ENCODE data around the gene ZMYND8. TPM values are rescaled to one million over a fixed set of nuclear protein-coding genes. Genes with fewer than 3 reads are reported as not detected.

The ZMYND8 gene
- total RNA-seq, 1 experiment from 2014 or later: 29.0 TPM

DNA sequence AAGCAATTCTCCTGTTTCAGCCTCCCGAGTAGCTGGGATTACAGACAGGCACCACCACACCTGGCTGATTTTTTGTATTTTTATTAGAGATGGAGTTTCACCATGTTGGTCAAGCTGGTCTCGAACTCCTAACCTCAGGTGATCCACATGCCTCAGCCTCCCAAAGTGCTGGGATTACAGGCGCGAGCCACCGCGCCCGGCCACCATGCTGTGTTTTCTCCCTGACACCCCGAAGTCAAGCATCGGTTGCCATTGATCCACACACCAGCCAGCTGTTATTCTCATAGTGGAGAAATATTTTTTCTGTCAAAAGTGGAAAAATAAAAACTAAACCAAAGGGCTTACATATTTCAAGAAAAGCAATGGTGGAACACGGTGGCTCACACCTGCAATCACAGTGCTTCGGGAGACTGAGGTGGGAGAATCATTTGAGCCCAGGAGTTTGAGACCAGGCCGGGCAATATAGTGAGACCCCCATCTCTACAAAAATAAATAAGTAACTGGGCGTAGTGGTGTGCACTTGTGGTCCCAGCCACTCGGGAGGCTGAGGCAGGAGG lies 157.4 kb downstream of the ZMYND8 start:
- intact Hi-C loops (cut with micrococcal nuclease): loop anchor here (5.0 kb wide), 2 partner anchors 73 to 1423 kb away; no protein-coding TSS in a partner anchor
- Histone ChIP-seq H2AFZ (ENCODE audit: low read depth, low read length, poor library complexity, severe bottlenecking) (no peak overlapping the region), H3K9me3 (ENCODE audit: control insufficient read depth in 1 of 2, insufficient read depth in 1 of 2, low read depth in 1 of 2, low read length in 2 of 2) (no peaks in the 10 kb centered on the region), H3K9me2 (ENCODE audit: insufficient read depth) (no peaks in the 10 kb centered on the region), H3K27ac (ENCODE audit: low read depth, low read length) (no peak overlapping the region), H3K4me2 (ENCODE audit: low read length) (no peak overlapping the region), H3K27me3 (ENCODE audit: insufficient read depth, low read length) (no peaks in the 10 kb centered on the region), H3K4me3 (replicated peaks in 1 of 2; ENCODE audit: low read depth in 1 of 2, low read length in 2 of 2) (no peak overlapping the region), H3K4me1 (ENCODE audit: control insufficient read depth in 1 of 2, insufficient read depth in 2 of 2, low read length in 2 of 2) (peaks cover 34 to 70% of the 10 kb centered on the region in 2 experiments), H4K20me1 (ENCODE audit: insufficient read depth) (no peaks in the 10 kb centered on the region), H3K9ac (ENCODE audit: low read length) (no peak overlapping the region), H3K36me3 (ENCODE audit: control insufficient read depth in 1 of 2, insufficient read depth in 2 of 2, low read length in 2 of 2) (no peaks in the 10 kb centered on the region), H3K79me2 (ENCODE audit: insufficient read depth, low read length) (no peaks in the 10 kb centered on the region)
- TF ChIP-seq ATF3 (IDR thresholded peaks at IDR 0.05) (no peak), CEBPB (IDR thresholded peaks at IDR 0.05; ENCODE audit: low read depth) (no peak), EGR1 (IDR thresholded peaks at IDR 0.05; ENCODE audit: low read depth) (no peak), ELF1 (IDR thresholded peaks at IDR 0.05; ENCODE audit: borderline replicate concordance, low read depth) (no peak), EZH2phosphoT487 (IDR thresholded peaks at IDR 0.05; ENCODE audit: borderline replicate concordance) (no peak), SIN3A (IDR thresholded peaks at IDR 0.05; ENCODE audit: low read depth) (no peak), JUND (IDR thresholded peaks at IDR 0.05) (no peak), EZH2 (IDR thresholded peaks at IDR 0.05) (no peak), TCF7L2 (IDR thresholded peaks at IDR 0.05; ENCODE audit: borderline replicate concordance, extremely low read depth, insufficient read depth, insufficient read length) (no peak), CBX3 (IDR thresholded peaks at IDR 0.05; ENCODE audit: low read depth) (no peak), YY1 (IDR thresholded peaks at IDR 0.05; ENCODE audit: extremely low read depth, insufficient replicate concordance, low read depth, low read length) (no peak), ZNF274 (IDR thresholded peaks at IDR 0.05; ENCODE audit: low read depth, low read length) (no peak), POLR2AphosphoS5 (IDR thresholded peaks at IDR 0.05; ENCODE audit: low read depth, low read length) (no peak), SRF (IDR thresholded peaks at IDR 0.05; ENCODE audit: low read depth) (no peak)
- TF ChIP-seq, protein P1, sequence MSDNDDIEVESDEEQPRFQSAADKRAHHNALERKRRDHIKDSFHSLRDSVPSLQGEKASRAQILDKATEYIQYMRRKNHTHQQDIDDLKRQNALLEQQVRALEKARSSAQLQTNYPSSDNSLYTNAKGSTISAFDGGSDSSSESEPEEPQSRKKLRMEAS (IDR thresholded peaks at IDR 0.05): no peak
- TF ChIP-seq, protein P2, sequence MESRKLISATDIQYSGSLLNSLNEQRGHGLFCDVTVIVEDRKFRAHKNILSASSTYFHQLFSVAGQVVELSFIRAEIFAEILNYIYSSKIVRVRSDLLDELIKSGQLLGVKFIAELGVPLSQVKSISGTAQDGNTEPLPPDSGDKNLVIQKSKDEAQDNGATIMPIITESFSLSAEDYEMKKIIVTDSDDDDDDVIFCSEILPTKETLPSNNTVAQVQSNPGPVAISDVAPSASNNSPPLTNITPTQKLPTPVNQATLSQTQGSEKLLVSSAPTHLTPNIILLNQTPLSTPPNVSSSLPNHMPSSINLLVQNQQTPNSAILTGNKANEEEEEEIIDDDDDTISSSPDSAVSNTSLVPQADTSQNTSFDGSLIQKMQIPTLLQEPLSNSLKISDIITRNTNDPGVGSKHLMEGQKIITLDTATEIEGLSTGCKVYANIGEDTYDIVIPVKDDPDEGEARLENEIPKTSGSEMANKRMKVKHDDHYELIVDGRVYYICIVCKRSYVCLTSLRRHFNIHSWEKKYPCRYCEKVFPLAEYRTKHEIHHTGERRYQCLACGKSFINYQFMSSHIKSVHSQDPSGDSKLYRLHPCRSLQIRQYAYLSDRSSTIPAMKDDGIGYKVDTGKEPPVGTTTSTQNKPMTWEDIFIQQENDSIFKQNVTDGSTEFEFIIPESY (IDR thresholded peaks at IDR 0.05; ENCODE audit: extremely low read depth, insufficient replicate concordance, low read length): no peak
- TF ChIP-seq, protein P3, sequence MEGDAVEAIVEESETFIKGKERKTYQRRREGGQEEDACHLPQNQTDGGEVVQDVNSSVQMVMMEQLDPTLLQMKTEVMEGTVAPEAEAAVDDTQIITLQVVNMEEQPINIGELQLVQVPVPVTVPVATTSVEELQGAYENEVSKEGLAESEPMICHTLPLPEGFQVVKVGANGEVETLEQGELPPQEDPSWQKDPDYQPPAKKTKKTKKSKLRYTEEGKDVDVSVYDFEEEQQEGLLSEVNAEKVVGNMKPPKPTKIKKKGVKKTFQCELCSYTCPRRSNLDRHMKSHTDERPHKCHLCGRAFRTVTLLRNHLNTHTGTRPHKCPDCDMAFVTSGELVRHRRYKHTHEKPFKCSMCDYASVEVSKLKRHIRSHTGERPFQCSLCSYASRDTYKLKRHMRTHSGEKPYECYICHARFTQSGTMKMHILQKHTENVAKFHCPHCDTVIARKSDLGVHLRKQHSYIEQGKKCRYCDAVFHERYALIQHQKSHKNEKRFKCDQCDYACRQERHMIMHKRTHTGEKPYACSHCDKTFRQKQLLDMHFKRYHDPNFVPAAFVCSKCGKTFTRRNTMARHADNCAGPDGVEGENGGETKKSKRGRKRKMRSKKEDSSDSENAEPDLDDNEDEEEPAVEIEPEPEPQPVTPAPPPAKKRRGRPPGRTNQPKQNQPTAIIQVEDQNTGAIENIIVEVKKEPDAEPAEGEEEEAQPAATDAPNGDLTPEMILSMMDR (IDR thresholded peaks at IDR 0.05 in 2 of 3, conservative IDR thresholded peaks at IDR 0.05 in 1 of 3; ENCODE audit: borderline replicate concordance in 1 of 3, insufficient read depth in 1 of 3, low read depth in 2 of 3, low read length in 2 of 3): no peak
- POLR2A ChIA-PET: no interaction called here
- DNase-seq (ENCODE audit: low read depth, low spot score): no peak
- CTCF ChIA-PET: interaction anchor here (1.4 to 4.5 kb wide), 2 partner anchors 184 to 422 kb away, joined by 4 to 78 read pairs; no protein-coding TSS in a partner anchor
- no TSS peak for BruUV-seq (replicated peaks)
- RAD21 ChIA-PET (ENCODE audit: low non-redundant PET in 1 of 2, low total read pairs in 2 of 2, uncharacterized antibody in 2 of 2, unreplicated experiment in 2 of 2): interaction anchor here in 1 of 2 experiments (2.5 kb wide), 1 partner anchor 185 kb away, joined by 6 read pairs; no protein-coding TSS in a partner anchor
- ATAC-seq: no peak

Measured in HCT116 (cell line).